GM19238 (cell line): ENCODE results near the gene PRKX.
"Not testable (repeated sequence)": the region's sequence is repeated elsewhere in the genome, so short reads cannot be mapped to it uniquely, and the experiment has no call there.

Experiments
- DNase-seq: peaks from one replicate; pipeline ENCODE4 v3.0.0; 2011; ENCODE audit warnings: low spot score; ENCODE audit not compliant: insufficient read length

PRKX gene

DNA sequence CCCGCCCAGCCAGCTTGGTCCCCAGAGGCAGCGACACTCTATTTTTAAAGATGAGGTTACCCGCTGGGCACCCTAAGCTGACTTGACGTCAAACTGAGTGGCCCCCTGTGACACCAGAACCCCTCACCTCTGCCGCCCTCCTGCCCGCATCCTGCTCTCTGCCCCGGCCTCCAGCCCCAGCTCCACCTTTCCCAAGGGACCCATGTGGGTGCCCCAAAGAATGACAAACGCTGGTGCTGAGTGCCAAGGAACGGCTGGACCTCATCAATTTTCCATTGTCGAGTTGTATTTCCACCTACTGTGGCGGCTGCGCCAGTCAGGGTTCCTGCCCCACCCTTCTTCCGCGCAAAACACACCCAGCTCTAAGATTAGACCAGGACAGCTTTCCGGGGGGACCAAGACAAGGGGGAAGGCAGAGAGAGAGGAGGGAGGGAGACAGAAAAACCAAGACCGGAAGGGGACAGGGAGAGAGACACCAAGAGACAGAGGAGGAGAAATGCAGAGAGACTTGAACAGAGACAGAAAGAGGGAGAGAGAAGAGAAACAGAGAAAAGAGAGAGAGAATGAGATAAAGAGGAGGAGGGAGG, 2.0 kb downstream of the PRKX start:
- no peak for DNase-seq

DNA sequence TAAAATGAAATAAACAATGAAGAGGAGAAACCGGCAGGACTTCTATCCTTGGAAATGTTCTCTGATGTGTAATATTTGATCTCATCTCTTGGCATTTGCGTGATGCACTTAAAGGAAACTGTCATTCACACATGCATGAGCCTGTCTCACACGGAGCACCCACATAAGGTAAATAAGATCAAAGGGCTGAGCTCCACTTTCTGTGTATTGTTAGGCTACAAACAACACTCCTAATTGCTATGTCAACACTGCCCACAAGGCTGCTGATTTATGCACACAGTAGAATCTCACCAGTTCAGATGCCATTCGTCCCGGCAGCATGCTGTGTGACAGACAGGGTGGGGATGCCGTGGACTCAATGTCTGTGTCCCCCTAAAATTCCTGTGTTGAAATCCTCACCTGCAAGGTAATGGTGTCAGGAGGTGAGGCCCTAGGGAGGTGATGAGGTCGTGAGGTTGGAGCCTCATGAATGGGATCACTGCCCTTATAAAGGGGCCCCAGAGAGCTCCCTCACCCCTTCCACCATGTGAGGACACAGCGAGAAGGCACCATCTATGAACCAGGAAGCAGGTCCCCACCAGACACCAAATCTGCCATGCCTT, 5.7 kb downstream of the PRKX start:
- not testable (repeated sequence) for DNase-seq

- DNase-seq = no peak
These were observed 7.0 kb downstream of the PRKX start for GRCh38 chrX:3706481-3706880.

- DNase-seq = not testable (repeated sequence)
These were observed 10.2 kb downstream of the PRKX start for GRCh38 chrX:3703251-3703650.

DNA sequence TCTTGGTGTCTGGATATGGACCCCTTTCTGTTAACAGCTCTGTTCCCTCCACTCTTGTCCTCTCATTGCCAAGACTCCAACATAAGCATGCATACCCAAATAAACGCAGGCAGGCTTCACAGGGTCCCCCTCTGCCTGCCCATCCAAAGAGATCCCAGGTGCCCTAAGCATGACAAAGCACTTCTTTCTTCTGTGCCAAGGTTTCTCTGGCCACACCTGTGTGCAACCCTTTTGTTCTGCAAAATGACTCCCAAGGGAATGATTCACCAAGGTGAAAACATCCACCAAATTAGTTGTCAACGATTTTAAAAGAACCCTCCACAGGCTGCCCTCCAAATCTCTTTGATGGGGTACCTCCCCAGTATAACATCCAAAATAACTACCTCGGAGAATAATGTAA, 11.4 kb downstream of the PRKX start:
- DNase-seq = not testable (repeated sequence)

DNA sequence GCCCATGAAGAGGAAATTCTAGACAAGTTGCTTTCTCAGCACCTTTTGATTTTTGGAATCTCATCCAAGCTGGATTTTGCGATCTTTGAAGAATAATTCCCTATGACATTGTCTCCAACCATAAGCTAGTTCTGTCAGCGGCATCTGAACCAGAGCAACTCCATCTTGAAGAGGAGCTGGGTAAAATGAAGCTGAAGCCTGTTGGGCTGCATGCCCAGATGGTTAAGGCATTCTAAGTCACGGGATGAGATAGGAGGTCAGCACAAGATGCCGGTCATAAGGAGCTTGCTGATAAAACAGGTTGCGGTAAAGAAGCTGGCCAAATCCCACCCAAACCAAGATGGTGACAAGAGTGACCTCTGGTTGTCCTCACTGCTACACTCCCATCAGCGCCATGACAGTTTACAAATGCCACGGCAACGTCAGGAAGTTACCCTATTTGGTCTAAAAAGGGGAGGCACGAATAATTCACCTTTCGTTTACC, 12.0 kb downstream of the PRKX start:
- DNase-seq = not testable (repeated sequence)

DNA sequence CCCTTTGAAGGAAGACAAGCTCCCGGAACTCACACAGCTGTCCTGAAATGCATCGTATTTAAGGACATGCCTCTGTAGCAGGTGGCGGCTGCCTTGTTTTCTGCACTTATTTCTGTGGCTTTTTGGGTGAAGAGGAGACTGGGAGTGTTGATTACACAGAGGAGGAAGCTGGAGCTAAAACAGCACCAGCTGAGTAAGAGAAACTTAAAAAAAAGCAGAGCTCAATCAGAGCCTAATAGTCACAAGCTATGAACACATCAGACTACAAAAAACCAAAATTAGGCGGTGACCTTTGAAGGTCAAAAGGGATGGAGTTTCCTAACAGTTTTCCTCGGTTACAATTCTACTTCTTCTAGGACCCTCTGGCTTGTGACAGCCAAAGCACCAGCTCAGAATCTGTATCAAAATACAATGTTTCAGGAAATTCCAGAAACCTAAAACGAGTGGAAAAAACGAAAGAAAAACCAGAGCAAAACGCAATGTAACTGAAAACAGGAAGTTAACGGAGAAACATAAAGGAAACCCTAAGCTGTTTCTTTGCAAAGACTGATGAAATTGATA, 13.5 kb downstream of the PRKX start:
- no peak for DNase-seq

DNA sequence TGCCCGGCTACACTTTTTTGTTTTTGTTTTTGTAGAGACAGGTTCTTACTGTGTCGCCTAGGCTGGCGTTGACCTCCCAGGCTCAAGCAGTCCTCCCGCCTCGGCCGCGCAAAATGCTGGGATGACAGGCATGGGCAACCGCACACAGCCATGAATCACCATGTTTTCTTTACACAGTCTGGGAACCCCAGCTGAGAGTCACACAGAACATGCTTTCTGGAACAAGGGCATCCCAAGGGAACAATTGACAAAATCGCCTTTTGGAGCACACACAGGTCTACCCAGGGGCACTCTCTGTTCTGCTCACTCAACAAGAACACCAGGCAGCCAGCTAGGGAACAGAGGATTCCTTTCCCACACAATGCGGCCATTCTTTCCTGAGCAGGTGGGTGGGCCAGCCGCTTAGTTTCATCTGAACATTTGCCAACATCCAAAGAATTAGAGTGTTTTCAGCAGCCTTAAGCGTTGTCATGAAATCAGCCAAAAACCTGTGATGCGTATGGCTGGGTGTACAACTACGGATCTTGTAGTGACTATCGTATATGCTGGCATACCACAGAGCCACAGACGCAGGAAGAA, 15.7 kb downstream of the PRKX start:
- no peak for DNase-seq

- DNase-seq = no peak
These were observed 16.2 kb downstream of the PRKX start for GRCh38 chrX:3697220-3697684.

- no peak for DNase-seq
These were observed 17.9 kb downstream of the PRKX start for GRCh38 chrX:3695536-3695935.

DNA sequence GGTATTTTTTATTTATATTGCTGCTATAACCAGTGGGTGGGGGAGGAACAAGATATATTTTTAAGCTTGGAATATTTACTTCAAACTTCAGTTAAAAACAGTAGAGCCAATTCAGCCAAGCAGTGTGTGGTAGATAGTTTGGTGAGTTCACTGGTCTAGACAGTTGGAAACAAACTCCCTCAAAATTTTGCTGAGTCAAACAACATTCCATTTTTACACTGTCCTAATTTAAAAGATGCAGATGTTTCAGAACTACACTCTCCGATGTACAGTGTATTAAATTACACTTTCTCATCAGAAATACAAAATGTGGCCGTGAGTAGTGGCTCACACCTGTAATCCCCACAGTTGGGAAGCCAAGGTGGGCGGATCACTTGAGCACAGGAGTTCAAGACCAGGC, 23.3 kb downstream of the PRKX start:
- no peak for DNase-seq

DNA sequence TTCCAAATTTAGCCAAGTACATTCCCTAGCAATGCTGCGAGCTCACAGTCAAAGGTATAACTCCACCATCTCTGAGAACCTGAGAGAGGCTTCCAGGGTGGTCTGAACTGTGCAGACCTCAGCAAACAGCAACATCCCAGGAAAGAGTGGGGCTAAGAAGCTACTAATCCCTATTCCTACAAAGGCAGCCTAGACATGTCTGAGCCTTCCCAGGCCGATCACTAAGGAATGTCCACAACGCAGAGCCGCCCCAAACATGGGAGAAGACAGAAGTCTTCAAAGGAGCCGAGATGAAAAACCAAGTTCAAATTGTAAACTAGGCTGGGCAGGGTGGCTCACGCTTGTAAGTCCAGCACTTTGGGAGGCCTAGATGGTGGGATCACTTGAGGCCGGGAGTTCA, 30.2 kb downstream of the PRKX start:
- DNase-seq = not testable (repeated sequence)

GRCh38 chrX:3680459-3680858, 33.0 kb downstream of the PRKX start:
- no peak for DNase-seq

DNA sequence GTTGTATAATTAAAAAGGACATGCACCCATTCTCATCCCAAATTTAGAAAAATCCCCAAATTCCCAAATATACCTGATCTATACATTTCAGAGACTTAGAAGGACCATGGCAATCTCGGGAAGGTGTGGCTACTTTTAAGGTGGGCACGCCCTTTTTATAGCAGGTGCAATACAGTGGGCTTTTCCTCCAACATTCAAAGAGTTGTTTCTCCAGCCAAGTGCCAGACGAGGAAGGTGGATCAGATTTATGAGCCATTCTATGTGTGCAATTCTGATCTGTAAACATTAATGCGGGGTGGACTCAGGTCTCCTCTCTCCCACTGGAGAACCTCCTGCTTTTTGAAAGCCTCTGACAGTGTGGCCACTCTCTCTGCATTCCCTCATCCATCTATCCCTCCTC, 33.8 kb downstream of the PRKX start:
- no peak for DNase-seq

GRCh38 chrX:3678328-3678727, 35.1 kb downstream of the PRKX start:
- DNase-seq = no peak

- DNase-seq = no peak
These were observed 38.6 kb downstream of the PRKX start for GRCh38 chrX:3674881-3675280.

DNA sequence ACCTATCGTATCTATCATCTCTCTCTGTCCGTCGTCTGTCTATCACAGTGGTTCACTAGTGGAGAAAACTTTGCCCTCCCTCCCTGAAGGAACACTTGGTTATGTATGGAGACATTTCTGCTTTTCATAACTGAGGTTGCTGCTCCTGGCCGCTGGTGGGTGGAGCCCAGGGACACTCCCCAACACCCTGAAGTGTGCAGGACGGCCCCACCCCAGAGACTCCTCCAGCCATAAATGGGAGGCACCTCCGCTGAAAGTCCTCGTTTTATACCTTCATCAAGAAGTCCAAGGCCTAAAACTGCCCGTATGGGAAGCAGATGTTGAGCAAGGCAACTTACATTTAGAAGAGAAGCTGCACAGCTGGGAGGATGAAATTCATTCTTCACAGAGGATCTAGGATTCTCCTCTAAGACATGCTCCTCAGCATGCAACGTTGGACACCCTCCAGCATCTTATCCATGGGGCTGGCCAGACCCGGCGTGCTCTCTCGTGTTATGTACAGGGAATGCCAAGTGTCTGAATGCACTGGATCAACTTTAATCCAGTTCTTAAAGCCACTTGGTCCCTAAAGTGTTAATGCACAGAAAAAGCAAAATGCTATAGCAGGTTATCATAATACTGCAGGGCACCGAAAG, 43.5 kb downstream of the PRKX start:
- no peak for DNase-seq

GRCh38 chrX:3666975-3667374, 46.5 kb downstream of the PRKX start:
- no peak for DNase-seq

DNA sequence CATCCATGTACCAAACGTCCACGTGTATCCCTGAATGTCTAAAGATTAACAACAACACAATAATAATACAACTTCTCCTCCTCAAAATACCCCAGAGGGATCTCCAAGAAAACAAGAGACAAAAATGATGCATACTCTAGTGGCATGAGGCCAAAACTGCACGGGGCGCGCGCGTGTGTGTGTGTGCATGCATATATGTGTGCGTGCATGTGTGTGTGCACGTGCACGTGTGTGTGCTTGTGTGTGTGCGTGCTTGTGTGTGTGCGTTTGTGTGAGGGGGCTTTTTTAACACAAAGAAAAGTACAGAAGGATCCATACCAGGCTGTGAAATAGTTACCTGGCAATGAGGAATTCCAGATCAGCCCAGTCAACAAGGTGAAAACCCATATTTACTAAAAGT, 48.5 kb downstream of the PRKX start:
- DNase-seq = no peak

GRCh38 chrX:3663576-3664250, 49.7 kb downstream of the PRKX start:
- DNase-seq = not testable (repeated sequence)

GRCh38 chrX:3659761-3660160, 53.7 kb downstream of the PRKX start:
- DNase-seq = no peak

GRCh38 chrX:3655181-3655580, 58.3 kb downstream of the PRKX start:
- no peak for DNase-seq
